DOHH2 (cell line): ENCODE measurements around the gene CFAP97.
A peak's percentile ranks its signal among the peaks of the same experiment; 100 is the strongest.
"Not testable (repeated sequence)": the region's sequence is repeated elsewhere in the genome, so short reads cannot be mapped to it uniquely, and the experiment has no call there.

Experiments used
- H3F3A ChIP-seq: fragments of 200-600 bp; sonication (generic), shearing (Covaris generic); 2 replicates; pipeline ENCODE4 v1.6.0; 2016; ENCODE audit warnings: antibody characterized with exemption, mild to moderate bottlenecking; ENCODE audit not compliant: control insufficient read depth, insufficient read depth
- H3K27ac ChIP-seq: fragments of 200-600 bp; sonication (generic); 2 replicates; pipeline ENCODE4 v1.5.1; 2014; ENCODE audit warnings: low read depth, mild to moderate bottlenecking, low read length, moderate library complexity
- H3K27me3 ChIP-seq: fragments of 200-600 bp; sonication (generic); 2 replicates; pipeline ENCODE4 v1.6.1; 2014; ENCODE audit warnings: mild to moderate bottlenecking, low read length, mixed read lengths; ENCODE audit not compliant: control insufficient read depth
- H3K36me3 ChIP-seq: fragments of 200-600 bp; sonication (generic); 2 replicates; pipeline ENCODE4 v1.6.1; 2014; ENCODE audit warnings: mild to moderate bottlenecking, low read length, moderate library complexity, mixed read lengths; ENCODE audit not compliant: control insufficient read depth
- H3K4me1 ChIP-seq: fragments of 200-600 bp; sonication (generic); 2 replicates; pipeline ENCODE4 v1.6.1; 2014; ENCODE audit warnings: mild to moderate bottlenecking, low read length, mixed read lengths; ENCODE audit not compliant: control insufficient read depth
- H3K4me2 ChIP-seq: fragments of 200-600 bp; sonication (generic); 2 replicates; pipeline ENCODE4 v1.6.0; 2014; ENCODE audit warnings: mild to moderate bottlenecking, low read length, moderate library complexity
- H3K4me3 ChIP-seq: fragments of 200-600 bp; sonication (generic); 2 replicates; pipeline ENCODE4 v1.5.1; 2014; ENCODE audit warnings: mild to moderate bottlenecking, low read length, mixed read lengths
- H3K79me2 ChIP-seq: fragments of 200-600 bp; sonication (generic); 2 replicates; pipeline ENCODE4 v1.6.1; 2014; ENCODE audit warnings: mild to moderate bottlenecking, low read length, mixed read lengths; ENCODE audit not compliant: control insufficient read depth
- H3K9me2 ChIP-seq: fragments of 200-600 bp; sonication (generic); replicated peaks from 2 replicates; pipeline ENCODE4 v1.6.1; 2014; ENCODE audit warnings: mild to moderate bottlenecking, low read length, mixed read lengths; ENCODE audit not compliant: control insufficient read depth
- H3K9me3 ChIP-seq: fragments of 200-600 bp; sonication (generic); 2 replicates; pipeline ENCODE4 v1.6.1; 2014; ENCODE audit warnings: antibody characterized with exemption, low read length, mixed read lengths; ENCODE audit not compliant: control insufficient read depth, insufficient read depth
- H4K20me1 ChIP-seq: fragments of 200-600 bp; sonication (generic); 2 replicates; pipeline ENCODE4 v1.6.0; 2014; ENCODE audit warnings: low read depth, mild to moderate bottlenecking, antibody characterized with exemption, low read length, moderate library complexity; ENCODE audit not compliant: control insufficient read depth, insufficient read depth
- EZH2phosphoT487 ChIP-seq: fragments of 200-600 bp; sonication (generic); IDR thresholded peaks from 2 replicates; pipeline ENCODE4 v1.6.1; 2017; ENCODE audit warnings: borderline replicate concordance, mild to moderate bottlenecking, antibody characterized with exemption, low read length, moderate library complexity, mixed read lengths
- TF ChIP-seq, protein P1 (sequence below): fragments of 200-600 bp; sonication (generic); IDR thresholded peaks from one replicate; pipeline ENCODE4 v1.5.1; 2014; ENCODE audit warnings: antibody characterized with exemption, mild to moderate bottlenecking, low read depth, low read length; ENCODE audit not compliant: poor library complexity, severe bottlenecking

Gene CFAP97

DNA sequence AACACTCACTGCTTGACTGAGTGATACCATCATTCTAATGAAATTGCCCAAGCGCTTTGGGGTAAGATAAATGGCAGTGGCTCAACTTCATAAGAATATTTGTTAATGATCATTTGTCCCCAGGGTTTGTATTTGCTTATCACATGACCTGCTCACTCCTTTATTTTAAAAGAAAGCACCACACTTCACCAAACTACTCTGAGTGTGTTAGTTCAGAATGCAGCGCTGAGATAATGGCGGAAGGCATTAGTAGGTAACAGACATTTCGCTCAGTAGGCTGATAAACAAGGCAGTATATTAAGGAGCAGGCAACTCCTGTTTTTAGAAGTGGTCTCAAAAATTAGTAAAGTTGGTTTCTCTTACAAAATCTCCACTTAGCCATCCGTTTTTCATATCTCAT, 7.2 kb upstream of the CFAP97 start:
- peaks cover 56% of the 10 kb centered on the region for H3K4me1 ChIP-seq
- H3K4me3 ChIP-seq, result peak overlapping the region; percentile 99
- TF ChIP-seq, protein P1, sequence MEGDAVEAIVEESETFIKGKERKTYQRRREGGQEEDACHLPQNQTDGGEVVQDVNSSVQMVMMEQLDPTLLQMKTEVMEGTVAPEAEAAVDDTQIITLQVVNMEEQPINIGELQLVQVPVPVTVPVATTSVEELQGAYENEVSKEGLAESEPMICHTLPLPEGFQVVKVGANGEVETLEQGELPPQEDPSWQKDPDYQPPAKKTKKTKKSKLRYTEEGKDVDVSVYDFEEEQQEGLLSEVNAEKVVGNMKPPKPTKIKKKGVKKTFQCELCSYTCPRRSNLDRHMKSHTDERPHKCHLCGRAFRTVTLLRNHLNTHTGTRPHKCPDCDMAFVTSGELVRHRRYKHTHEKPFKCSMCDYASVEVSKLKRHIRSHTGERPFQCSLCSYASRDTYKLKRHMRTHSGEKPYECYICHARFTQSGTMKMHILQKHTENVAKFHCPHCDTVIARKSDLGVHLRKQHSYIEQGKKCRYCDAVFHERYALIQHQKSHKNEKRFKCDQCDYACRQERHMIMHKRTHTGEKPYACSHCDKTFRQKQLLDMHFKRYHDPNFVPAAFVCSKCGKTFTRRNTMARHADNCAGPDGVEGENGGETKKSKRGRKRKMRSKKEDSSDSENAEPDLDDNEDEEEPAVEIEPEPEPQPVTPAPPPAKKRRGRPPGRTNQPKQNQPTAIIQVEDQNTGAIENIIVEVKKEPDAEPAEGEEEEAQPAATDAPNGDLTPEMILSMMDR, result no peak
- TF ChIP-seq EZH2phosphoT487, result no peak
- no peaks in the 10 kb centered on the region for H3K9me2 ChIP-seq
- peak overlapping the region; percentile 94 for H3K4me2 ChIP-seq
- H3K79me2 ChIP-seq, result peaks cover 65% of the 10 kb centered on the region
- H3K36me3 ChIP-seq, result peaks cover 20% of the 10 kb centered on the region
- H4K20me1 ChIP-seq, result no peaks in the 10 kb centered on the region
- no peaks in the 10 kb centered on the region for H3K9me3 ChIP-seq
- H3K27me3 ChIP-seq, result no peaks in the 10 kb centered on the region
- peak overlapping the region; percentile 94 for H3K27ac ChIP-seq
- H3F3A ChIP-seq, result peaks cover 22% of the 10 kb centered on the region

DNA sequence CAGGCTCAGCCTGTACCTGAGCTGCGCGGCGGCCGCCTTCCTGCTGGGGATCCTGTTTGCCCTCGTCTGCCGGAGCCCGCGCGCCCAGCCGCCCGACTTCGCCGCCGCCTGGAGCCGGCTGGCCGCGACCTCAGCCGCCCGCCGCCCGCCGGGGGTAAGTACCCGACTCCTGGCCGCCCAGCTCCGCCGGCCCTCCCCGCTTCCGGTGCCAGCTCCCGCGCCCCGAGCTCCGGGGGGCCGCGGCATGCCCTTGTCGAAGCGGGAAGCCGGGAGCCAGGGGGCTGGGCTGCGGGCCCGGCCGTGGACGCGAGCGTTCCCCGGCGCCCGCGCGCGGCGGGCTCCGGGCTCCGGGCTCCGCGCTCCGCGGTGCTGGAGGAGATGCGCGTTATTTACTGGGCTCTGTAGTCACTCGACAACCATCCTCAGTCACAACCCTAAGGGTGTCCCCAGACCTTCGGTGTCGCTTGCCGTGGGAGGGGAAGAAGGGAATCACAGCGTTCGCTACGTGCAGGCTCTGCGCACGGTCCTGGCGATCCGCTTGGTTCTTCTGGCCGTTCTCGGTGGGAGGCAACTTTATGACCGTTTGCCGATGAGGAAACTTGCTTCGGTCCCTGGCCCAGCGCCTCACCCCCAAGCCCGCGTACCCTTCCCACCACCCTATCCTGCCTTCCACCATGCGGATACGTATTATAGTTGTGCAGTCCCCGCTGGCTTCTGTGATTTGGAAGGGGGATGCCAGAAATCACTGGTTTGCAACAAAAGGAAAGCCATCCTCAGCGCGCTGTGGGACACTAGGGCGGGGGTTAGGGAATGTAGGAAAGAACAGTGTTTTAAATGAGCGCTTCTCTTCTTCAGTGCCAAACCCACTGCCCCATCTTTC, 6.5 kb upstream of the CFAP97 start:
- Histone ChIP-seq H3K4me1 (peaks cover 56% of the 10 kb centered on the region), H3K4me3 (peak overlapping the region; percentile 99), H3K79me2 (peaks cover 58% of the 10 kb centered on the region), H3K9me3 (no peaks in the 10 kb centered on the region), H3K4me2 (peak overlapping the region; percentile 94), H4K20me1 (no peaks in the 10 kb centered on the region), H3F3A (peaks cover 22% of the 10 kb centered on the region), H3K9me2 (no peaks in the 10 kb centered on the region), H3K36me3 (peaks cover 18% of the 10 kb centered on the region), H3K27ac (peak overlapping the region; percentile 94), H3K27me3 (no peaks in the 10 kb centered on the region)
- TF ChIP-seq EZH2phosphoT487, result no peak
- TF ChIP-seq, protein P1, result no peak

DNA sequence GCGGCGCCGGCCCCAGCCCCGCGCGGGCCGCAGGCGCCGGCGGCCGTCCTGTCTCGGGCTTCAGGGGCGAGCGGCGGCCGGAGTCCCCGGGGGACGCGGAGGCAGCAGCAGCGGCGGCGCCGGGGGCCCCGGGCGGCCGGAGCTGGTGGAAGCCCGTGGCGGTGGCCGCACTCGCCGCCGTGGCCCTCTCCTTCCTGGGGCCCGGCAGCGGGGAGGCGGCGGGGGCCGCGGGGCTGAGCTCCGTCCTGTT, 6.0 kb upstream of the CFAP97 start:
- H3K9me2 ChIP-seq, H3K9me3 ChIP-seq, H3K27me3 ChIP-seq, H4K20me1 ChIP-seq: not testable (repeated sequence)
- peaks cover 56% of the 10 kb centered on the region for H3K4me1 ChIP-seq
- H3K27ac ChIP-seq, result peak overlapping the region; percentile 94
- H3F3A ChIP-seq, result peaks cover 22% of the 10 kb centered on the region
- H3K4me2 ChIP-seq, result peak overlapping the region; percentile 94
- peaks cover 55% of the 10 kb centered on the region for H3K79me2 ChIP-seq
- peak overlapping the region; percentile 99 for H3K4me3 ChIP-seq
- H3K36me3 ChIP-seq, result peaks cover 15% of the 10 kb centered on the region

DNA sequence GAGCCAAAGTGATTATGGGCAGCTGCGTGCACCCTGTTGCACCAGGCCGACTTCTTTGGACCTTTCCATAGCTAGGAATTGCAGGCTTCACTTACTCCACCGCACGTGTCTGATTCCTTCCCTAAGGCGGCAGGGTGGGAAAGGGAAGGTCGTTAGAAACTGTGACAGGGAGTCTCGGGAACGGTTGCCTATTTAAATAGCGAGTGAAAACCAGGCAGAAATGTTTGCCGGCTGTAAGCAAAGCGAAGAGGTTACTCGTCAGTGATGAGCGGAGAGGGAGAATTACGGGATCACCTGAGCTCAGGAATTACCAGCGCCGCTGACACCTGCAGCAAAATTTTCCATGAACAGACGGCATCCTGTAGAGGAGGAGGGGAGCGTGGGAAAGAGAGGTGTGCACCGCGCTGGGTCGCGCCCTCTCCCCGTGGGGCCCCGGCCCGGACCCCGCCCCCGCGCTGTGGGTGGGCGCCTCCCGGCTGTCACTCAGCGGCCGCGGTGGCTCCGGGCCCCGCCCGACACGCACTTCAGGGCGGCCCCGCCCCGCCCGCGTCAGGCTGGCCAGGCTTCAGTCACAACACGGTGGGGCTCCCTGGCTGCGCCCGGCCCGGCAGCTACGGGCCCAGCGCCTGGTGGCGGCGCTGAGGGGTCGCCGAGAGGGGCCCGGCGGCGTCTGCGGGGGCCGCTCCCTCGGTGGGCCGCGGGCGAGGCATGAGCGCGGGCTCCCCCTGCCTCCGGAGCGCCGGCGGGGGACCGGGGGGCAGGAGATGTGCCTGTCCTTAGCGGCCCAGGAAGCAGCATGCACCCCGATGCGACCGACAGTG, 5.4 kb upstream of the CFAP97 start, which contains the start of gene SNX25:
Gene SNX25 (plus strand): TSS at position 568 of the 821 bp plus-strand sequence. CDS start 229 bp downstream, at position 797.
- Histone ChIP-seq H3K4me2 (peak within 1 kb of the TSS; percentile 97), H3K27me3 (no peaks in the 10 kb centered on the region), H3K9me3 (no peaks in the 10 kb centered on the region), H3K36me3 (peaks cover 15% of the 10 kb centered on the region), H3K9me2 (no peaks in the 10 kb centered on the region), H3K4me3 (peak within 1 kb of the TSS; percentile 99), H4K20me1 (no peaks in the 10 kb centered on the region), H3K27ac (peak within 1 kb of the TSS; percentile 94), H3K79me2 (peaks cover 55% of the 10 kb centered on the region), H3K4me1 (peaks cover 56% of the 10 kb centered on the region), H3F3A (peaks cover 25% of the 10 kb centered on the region)
- TF ChIP-seq EZH2phosphoT487, result no peak
- TF ChIP-seq, protein P1, result no peak
